Hepatocyte (in vitro differentiated cells): ENCODE measurements around the gene TRPV2.

ENCODE experiments used
- EZH2phosphoT487 ChIP-seq: fragments of 200-600 bp; sonication (generic); IDR thresholded peaks from one replicate; pipeline ENCODE4 v1.6.1; 2018; ENCODE audit warnings: antibody characterized with exemption, mild to moderate bottlenecking, low read depth, moderate library complexity; ENCODE audit not compliant: unreplicated experiment, severe bottlenecking
- TF ChIP-seq, protein P1 (sequence below): fragments of 200-600 bp; sonication (generic); IDR thresholded peaks from 2 replicates; pipeline ENCODE4 v1.5.1; 2016; ENCODE audit warnings: antibody characterized with exemption, mild to moderate bottlenecking; ENCODE audit not compliant: poor library complexity

GRCh38 chr17:16477666-16478065 lies 62.3 kb downstream of the TRPV2 start:
- TF ChIP-seq, protein P1, sequence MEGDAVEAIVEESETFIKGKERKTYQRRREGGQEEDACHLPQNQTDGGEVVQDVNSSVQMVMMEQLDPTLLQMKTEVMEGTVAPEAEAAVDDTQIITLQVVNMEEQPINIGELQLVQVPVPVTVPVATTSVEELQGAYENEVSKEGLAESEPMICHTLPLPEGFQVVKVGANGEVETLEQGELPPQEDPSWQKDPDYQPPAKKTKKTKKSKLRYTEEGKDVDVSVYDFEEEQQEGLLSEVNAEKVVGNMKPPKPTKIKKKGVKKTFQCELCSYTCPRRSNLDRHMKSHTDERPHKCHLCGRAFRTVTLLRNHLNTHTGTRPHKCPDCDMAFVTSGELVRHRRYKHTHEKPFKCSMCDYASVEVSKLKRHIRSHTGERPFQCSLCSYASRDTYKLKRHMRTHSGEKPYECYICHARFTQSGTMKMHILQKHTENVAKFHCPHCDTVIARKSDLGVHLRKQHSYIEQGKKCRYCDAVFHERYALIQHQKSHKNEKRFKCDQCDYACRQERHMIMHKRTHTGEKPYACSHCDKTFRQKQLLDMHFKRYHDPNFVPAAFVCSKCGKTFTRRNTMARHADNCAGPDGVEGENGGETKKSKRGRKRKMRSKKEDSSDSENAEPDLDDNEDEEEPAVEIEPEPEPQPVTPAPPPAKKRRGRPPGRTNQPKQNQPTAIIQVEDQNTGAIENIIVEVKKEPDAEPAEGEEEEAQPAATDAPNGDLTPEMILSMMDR: no peak
- TF ChIP-seq EZH2phosphoT487: no peak
